Measurements from ENCODE around the gene RTN4. TPM values are rescaled to one million over a fixed set of nuclear protein-coding genes. Genes with fewer than 3 reads are reported as not detected.
A peak's percentile ranks its signal among the peaks of the same experiment; 100 is the strongest.
"Not testable (repeated sequence)": the region's sequence is repeated elsewhere in the genome, so short reads cannot be mapped to it uniquely, and the experiment has no call there.

The RTN4 gene, protein sequence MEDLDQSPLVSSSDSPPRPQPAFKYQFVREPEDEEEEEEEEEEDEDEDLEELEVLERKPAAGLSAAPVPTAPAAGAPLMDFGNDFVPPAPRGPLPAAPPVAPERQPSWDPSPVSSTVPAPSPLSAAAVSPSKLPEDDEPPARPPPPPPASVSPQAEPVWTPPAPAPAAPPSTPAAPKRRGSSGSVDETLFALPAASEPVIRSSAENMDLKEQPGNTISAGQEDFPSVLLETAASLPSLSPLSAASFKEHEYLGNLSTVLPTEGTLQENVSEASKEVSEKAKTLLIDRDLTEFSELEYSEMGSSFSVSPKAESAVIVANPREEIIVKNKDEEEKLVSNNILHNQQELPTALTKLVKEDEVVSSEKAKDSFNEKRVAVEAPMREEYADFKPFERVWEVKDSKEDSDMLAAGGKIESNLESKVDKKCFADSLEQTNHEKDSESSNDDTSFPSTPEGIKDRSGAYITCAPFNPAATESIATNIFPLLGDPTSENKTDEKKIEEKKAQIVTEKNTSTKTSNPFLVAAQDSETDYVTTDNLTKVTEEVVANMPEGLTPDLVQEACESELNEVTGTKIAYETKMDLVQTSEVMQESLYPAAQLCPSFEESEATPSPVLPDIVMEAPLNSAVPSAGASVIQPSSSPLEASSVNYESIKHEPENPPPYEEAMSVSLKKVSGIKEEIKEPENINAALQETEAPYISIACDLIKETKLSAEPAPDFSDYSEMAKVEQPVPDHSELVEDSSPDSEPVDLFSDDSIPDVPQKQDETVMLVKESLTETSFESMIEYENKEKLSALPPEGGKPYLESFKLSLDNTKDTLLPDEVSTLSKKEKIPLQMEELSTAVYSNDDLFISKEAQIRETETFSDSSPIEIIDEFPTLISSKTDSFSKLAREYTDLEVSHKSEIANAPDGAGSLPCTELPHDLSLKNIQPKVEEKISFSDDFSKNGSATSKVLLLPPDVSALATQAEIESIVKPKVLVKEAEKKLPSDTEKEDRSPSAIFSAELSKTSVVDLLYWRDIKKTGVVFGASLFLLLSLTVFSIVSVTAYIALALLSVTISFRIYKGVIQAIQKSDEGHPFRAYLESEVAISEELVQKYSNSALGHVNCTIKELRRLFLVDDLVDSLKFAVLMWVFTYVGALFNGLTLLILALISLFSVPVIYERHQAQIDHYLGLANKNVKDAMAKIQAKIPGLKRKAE
- polyA plus RNA-seq (2013, experiment 1 of 4) = 193 TPM
- 204 TPM for polyA plus RNA-seq (2013, experiment 2 of 4)
- 167 TPM for polyA plus RNA-seq (2013, experiment 3 of 4)
- polyA plus RNA-seq (2013, experiment 4 of 4) = 192 TPM

DNA sequence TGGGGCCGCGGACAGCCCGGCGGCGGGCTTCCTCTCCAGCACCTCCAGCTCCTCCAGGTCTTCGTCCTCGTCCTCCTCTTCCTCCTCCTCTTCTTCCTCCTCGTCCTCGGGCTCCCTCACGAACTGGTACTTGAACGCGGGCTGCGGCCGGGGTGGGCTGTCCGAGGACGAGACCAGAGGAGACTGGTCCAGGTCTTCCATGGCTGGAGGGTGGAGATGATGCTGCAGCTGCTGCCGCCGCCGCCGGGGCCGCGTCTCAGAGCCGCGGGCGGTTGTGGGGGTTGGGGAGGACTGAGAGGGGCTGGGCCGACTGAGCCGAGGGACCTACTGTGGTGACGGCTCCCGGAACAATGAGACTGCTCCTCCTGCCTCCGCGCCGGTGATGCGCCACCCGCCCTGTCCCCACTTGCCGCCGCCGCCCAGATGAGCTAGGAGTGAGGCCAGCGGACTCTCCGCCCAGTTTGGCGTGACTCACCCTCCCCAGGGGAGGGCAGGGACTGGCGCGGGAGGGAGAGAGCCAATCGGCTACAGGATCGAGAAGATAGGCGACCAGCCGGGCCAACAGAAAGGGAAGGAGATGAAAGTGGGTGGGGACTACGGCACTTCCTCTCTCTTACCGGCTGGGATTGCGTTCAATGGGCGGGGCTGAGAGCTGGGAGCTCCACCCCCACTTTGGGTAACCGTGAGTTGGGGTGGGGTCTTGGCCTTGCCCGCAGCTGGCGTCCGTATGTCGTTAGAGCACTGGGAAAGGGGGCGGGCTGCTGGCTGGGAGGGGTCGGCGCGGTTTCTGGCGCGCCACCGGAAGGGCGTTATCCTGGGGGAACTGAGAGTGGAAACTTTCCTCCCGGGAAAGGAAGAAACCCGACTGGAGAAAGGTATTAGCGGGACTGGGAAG is at the start of gene RTN4:
Gene RTN4, minus strand, starts transcription at position 352 of the 895 bp plus-strand sequence. Its CDS starts 151 bp downstream, at position 201.
- H3K27me3 ChIP-seq (ENCODE audit: control insufficient read depth, insufficient read depth, low read length, poor library complexity, severe bottlenecking) = no peaks in the 10 kb centered on the region
- peak within 1 kb of the TSS; percentile 95 for H3K4me3 ChIP-seq (ENCODE audit: insufficient read depth, low read depth, low read length)
- peaks cover 5% of the 10 kb centered on the region for H3K4me1 ChIP-seq (ENCODE audit: control insufficient read depth, insufficient read depth, low read length)
- peak within 1 kb of the TSS; percentile 95 for H3K27ac ChIP-seq (ENCODE audit: insufficient read depth, low read depth, low read length, poor library complexity, severe bottlenecking)
- no peaks in the 10 kb centered on the region for H3K36me3 ChIP-seq (ENCODE audit: control insufficient read depth, insufficient read depth, low read length)
- 0% methylated on average over 63 to 66 of the region's 66 CpGs for WGBS, 2 experiments
- no peaks in the 10 kb centered on the region for H3K9me3 ChIP-seq (ENCODE audit: control insufficient read depth, low read length)

DNA sequence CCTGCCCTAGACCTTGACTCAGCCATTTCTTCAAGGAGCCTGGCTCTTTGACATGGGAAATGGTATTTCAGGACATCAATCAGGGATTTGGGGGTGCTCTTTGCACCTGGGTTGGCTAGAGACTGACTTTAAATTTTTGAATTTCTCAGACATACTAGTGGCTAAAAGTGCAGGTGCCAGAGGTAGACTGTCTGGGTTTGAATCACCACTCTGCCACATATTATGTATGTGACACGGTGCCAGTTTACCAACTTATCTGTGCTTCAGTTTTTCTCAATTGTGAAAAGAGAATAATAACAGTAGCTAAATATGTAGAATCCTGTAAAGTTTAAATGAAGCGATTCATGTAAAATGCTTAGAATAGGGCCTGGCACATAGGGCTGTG is 49.2 kb upstream of the RTN4 start:
- Histone ChIP-seq H3K4me3 (ENCODE audit: insufficient read depth, low read depth, low read length) (no peak overlapping the region), H3K4me1 (ENCODE audit: control insufficient read depth, insufficient read depth, low read length) (peaks cover 1% of the 10 kb centered on the region), H3K27ac (ENCODE audit: insufficient read depth, low read depth, low read length, poor library complexity, severe bottlenecking) (no peak overlapping the region), H3K36me3 (ENCODE audit: control insufficient read depth, insufficient read depth, low read length) (no peaks in the 10 kb centered on the region), H3K27me3 (ENCODE audit: control insufficient read depth, insufficient read depth, low read length, poor library complexity, severe bottlenecking) (no peaks in the 10 kb centered on the region), H3K9me3 (ENCODE audit: control insufficient read depth, low read length) (no peaks in the 10 kb centered on the region)
- 92 to 94% methylated on average over 1 to 2 of the region's 2 CpGs for WGBS, 2 experiments

DNA sequence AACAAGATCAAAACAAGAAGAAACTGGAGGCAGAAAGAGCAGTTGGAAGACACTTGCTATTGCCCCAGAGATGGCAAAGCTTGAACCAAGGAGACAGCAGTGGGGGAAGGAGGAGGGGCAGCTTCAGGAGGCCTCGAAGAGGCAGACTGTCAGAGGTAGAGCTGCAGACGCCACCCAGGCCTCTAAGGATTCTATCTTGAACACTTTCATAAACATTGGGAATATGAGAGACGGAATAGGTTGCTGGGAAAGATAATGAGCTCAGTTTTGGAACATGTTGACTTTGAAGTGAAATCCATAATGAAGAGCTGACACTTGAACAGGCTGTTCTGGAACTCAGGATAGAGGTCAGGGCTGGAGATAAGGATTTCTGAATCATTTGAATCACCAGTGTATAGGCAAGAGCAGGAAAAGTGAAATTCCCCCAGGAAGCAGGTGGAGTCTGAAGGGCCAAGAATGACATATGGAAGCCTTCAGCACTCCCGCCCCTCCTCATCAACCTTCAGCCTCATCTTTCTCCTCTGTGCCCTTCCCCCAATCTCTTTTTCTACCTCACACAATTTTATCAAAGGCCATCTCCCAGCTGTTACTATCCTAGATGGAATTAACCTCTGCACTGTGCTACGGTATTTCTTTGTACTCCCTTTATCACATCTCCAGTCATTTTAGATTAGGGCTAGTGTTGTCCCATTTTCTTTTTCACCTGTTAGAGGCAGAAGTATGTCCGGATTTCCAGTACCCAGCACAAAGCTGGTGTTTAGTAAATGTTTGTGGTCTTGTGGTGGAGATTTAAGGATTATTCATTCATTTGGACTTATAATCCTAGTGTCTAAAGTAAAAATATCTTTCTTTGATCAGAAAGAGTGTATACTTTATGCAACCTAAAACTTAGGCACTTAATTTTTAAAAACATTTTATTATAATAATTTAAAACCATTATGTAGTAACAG is 47.5 kb upstream of the RTN4 start:
- no peaks in the 10 kb centered on the region for H3K9me3 ChIP-seq (ENCODE audit: control insufficient read depth, low read length)
- H3K4me1 ChIP-seq (ENCODE audit: control insufficient read depth, insufficient read depth, low read length) = peaks cover 4% of the 10 kb centered on the region
- no peak overlapping the region for H3K4me3 ChIP-seq (ENCODE audit: insufficient read depth, low read depth, low read length)
- 76 to 78% methylated on average over 6 of the region's 6 CpGs for WGBS, 2 experiments
- no peaks in the 10 kb centered on the region for H3K36me3 ChIP-seq (ENCODE audit: control insufficient read depth, insufficient read depth, low read length)
- H3K27ac ChIP-seq (ENCODE audit: insufficient read depth, low read depth, low read length, poor library complexity, severe bottlenecking) = no peak overlapping the region
- H3K27me3 ChIP-seq (ENCODE audit: control insufficient read depth, insufficient read depth, low read length, poor library complexity, severe bottlenecking) = no peaks in the 10 kb centered on the region

DNA sequence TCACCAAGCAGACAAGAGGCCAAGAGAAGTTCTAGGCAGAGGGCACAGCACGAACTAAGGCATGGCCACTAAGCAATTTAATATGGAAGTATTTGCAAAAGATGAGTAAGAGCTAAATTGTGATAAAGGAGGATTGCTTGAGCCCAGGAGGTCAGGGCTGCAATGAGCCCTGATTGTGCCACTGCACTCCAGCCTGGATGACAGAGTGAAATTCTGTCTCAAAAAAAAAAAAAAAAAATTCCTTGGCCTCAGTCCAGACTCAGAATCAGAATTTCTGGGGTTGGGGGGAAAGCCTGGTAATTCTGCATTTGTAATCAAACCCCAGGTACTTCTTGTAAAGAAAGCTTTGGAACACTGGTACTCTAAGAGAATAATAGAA is 46.8 kb upstream of the RTN4 start:
- no peaks in the 10 kb centered on the region for H3K36me3 ChIP-seq (ENCODE audit: control insufficient read depth, insufficient read depth, low read length)
- WGBS, 2 experiments = 94 to 98% methylated on average over 1 of the region's 1 CpG
- H3K4me3 ChIP-seq (ENCODE audit: insufficient read depth, low read depth, low read length) = no peak overlapping the region
- no peaks in the 10 kb centered on the region for H3K27me3 ChIP-seq (ENCODE audit: control insufficient read depth, insufficient read depth, low read length, poor library complexity, severe bottlenecking)
- no peak overlapping the region for H3K27ac ChIP-seq (ENCODE audit: insufficient read depth, low read depth, low read length, poor library complexity, severe bottlenecking)
- peaks cover 4% of the 10 kb centered on the region for H3K4me1 ChIP-seq (ENCODE audit: control insufficient read depth, insufficient read depth, low read length)
- H3K9me3 ChIP-seq (ENCODE audit: control insufficient read depth, low read length) = no peaks in the 10 kb centered on the region

DNA sequence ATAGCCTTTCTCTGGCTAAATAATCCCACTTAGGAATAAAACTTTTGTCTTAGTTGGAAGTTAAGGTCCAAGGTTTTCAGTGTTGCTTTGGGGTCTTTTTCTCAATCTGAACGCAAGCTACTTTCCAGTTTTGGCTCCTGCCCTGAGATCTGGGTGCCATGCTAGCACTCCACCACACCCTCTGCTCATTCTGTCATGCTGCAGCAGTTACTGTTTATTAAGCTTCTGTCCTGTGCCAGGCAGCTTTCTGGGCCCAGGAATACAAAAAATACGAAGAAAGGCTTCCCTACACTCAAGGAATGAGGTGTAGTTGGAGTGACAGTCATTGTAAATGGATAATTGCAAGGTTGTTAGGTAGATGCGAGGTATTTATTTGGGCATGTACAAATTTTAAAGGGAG is 46.3 kb upstream of the RTN4 start:
- Histone ChIP-seq H3K27me3 (ENCODE audit: control insufficient read depth, insufficient read depth, low read length, poor library complexity, severe bottlenecking) (no peaks in the 10 kb centered on the region), H3K4me3 (ENCODE audit: insufficient read depth, low read depth, low read length) (no peak overlapping the region), H3K36me3 (ENCODE audit: control insufficient read depth, insufficient read depth, low read length) (no peaks in the 10 kb centered on the region), H3K9me3 (ENCODE audit: control insufficient read depth, low read length) (no peaks in the 10 kb centered on the region), H3K27ac (ENCODE audit: insufficient read depth, low read depth, low read length, poor library complexity, severe bottlenecking) (no peak overlapping the region), H3K4me1 (ENCODE audit: control insufficient read depth, insufficient read depth, low read length) (peaks cover 4% of the 10 kb centered on the region)
- WGBS, 2 experiments = 93 to 97% methylated on average over 3 of the region's 3 CpGs

DNA sequence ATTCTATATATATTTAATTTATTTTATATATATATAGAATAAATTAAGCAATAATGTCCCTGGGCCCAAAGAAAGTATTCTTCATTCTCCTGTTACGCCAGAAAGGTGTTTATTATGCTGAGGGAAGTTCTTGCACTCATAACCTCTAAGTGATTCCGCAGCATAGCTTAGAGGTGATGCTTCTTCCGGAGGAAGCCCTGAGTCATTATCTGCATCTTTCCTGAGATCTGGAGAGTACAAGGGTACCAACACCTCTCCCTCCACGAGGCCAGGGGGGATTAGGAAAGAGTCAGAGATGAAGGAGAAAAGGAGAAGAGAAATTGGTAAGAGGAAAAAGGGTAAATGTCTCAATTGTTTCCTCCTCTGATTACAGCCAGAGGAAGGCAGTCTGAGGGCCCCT is 43.1 kb upstream of the RTN4 start:
- no peaks in the 10 kb centered on the region for H3K36me3 ChIP-seq (ENCODE audit: control insufficient read depth, insufficient read depth, low read length)
- WGBS, 2 experiments = 81 to 84% methylated on average over 4 of the region's 4 CpGs
- no peaks in the 10 kb centered on the region for H3K9me3 ChIP-seq (ENCODE audit: control insufficient read depth, low read length)
- no peaks in the 10 kb centered on the region for H3K27me3 ChIP-seq (ENCODE audit: control insufficient read depth, insufficient read depth, low read length, poor library complexity, severe bottlenecking)
- no peak overlapping the region for H3K4me3 ChIP-seq (ENCODE audit: insufficient read depth, low read depth, low read length)
- peaks cover 4% of the 10 kb centered on the region for H3K4me1 ChIP-seq (ENCODE audit: control insufficient read depth, insufficient read depth, low read length)
- H3K27ac ChIP-seq (ENCODE audit: insufficient read depth, low read depth, low read length, poor library complexity, severe bottlenecking) = no peak overlapping the region

DNA sequence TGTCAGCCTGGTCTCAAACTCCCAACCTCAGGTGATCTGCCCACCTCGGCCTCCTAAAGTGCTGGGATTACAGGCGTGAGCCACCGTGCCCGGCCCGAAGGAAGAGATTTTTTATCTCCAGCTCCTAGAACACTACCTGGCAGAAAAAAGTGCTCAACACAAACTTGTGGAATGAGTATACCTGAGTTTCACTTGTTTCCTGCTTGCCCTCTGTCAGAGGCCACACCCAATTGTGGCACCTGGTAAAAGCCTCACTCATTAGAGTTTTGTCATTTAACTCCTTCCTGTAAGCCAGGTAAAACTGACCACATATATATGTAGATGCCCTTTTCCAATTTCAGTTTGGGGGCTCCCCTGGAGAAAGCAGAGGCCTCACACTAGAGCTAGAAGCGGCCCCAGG is 42.2 kb upstream of the RTN4 start:
- Histone ChIP-seq H3K27me3 (ENCODE audit: control insufficient read depth, insufficient read depth, low read length, poor library complexity, severe bottlenecking) (no peaks in the 10 kb centered on the region), H3K4me1 (ENCODE audit: control insufficient read depth, insufficient read depth, low read length) (peaks cover 4% of the 10 kb centered on the region), H3K4me3 (ENCODE audit: insufficient read depth, low read depth, low read length) (no peak overlapping the region), H3K9me3 (ENCODE audit: control insufficient read depth, low read length) (no peaks in the 10 kb centered on the region), H3K27ac (ENCODE audit: insufficient read depth, low read depth, low read length, poor library complexity, severe bottlenecking) (no peak overlapping the region), H3K36me3 (ENCODE audit: control insufficient read depth, insufficient read depth, low read length) (no peaks in the 10 kb centered on the region)
- 96% methylated on average over 6 of the region's 6 CpGs for WGBS, 2 experiments

DNA sequence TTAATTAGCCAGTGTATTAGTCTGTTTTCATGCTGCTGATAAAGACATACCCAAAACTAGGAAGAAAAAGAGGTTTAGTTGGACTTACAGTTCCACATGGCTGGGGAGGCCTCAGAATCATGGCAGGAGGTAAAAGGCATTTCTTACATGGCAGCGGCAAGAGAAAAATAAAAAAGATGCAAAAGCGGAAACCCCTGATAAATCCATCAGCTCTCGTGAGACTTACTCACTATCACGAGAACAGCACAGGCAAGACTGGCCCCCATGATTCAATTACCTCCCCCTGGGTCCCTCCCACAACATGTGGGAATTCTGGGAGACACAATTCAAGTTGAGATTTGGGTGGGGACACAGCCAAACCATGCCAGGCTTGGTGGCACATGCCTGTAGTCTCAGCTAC is 41.4 kb upstream of the RTN4 start:
- H3K27me3 ChIP-seq (ENCODE audit: control insufficient read depth, insufficient read depth, low read length, poor library complexity, severe bottlenecking); H3K36me3 ChIP-seq (ENCODE audit: control insufficient read depth, insufficient read depth, low read length); H3K4me1 ChIP-seq (ENCODE audit: control insufficient read depth, insufficient read depth, low read length); H3K4me3 ChIP-seq (ENCODE audit: insufficient read depth, low read depth, low read length); H3K9me3 ChIP-seq (ENCODE audit: control insufficient read depth, low read length); H3K27ac ChIP-seq (ENCODE audit: insufficient read depth, low read depth, low read length, poor library complexity, severe bottlenecking): not testable (repeated sequence)
- 83 to 87% methylated on average over 4 of the region's 4 CpGs for WGBS, 2 experiments

All from ectodermal cell (in vitro differentiated cells).